Activated CD4-positive, alpha-beta T cell treated with anti-CD3 and anti-CD28 coated beads, Interleukin-2, amount 50 U/mL, for 1 hour (primary cell): ENCODE data around the gene LEMD2.
A peak's percentile ranks its signal among the peaks of the same experiment; 100 is the strongest.

ENCODE experiments used
- DNase-seq: peaks from one replicate; pipeline ENCODE4 v3.0.0-alpha.2; 2020

The LEMD2 gene

DNA sequence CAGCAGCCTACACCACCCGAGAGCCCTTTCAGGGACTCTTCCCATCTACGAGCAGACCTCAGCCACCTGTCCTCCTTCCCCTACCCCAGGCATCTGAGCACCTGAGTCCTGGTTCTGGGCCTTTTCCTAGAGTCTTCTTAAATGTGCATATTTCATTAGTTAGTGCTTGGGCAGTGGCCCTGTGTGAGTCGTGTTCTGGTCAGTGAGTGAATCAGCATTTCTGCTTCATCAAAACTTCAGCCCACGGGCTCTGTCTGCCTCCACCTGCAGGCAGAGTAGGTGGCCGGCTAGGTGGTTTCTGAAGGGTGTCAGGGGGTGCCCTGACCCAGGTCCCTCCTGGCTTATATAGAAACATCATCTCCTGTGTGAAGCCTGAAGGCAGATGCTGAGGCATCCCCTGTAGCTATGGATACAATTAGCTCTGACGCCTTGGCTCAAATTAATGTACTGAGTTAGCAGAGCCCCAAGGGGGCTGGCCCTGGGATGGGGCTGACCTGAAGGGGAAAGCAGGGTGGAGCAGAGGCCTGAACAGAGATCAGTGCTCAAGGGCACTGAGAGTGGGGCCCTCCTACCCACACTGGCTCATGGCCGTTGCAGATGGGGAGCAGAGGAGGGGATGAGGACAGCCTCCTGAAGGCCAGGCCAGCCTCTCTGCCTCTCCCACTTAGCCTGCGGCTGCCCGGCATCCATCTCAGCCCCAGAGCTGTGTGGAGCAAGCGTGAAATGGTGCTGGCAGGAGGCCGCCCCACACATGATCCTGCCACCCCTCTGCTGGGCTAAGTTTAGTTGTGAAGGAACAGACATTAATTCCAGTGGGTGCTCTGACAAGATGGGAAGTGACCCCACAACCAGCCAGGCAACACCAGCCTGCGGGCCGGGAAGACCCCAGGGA lies 55.9 kb downstream of the LEMD2 start:
- no peak for DNase-seq

DNA sequence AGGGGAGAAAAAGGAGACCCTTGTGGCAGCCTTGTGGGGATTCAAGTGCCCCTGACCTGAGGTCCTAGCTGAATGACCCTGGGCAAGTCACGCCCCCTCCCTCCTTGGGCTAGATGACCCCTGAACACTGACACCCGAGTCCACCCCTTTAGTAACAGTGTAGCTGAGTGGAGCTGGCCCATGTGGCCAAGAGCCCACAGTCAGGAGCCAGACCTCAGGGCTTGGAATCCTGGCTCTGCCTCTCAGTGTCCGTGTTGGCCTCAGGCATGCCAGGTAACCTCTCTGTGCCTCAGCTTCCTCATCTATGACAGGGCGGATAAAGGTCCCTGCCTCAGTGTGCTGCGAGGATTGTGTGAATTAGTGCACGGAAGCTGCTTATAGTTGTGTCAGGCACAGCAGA lies 56.5 kb downstream of the LEMD2 start:
- DNase-seq: no peak

DNA sequence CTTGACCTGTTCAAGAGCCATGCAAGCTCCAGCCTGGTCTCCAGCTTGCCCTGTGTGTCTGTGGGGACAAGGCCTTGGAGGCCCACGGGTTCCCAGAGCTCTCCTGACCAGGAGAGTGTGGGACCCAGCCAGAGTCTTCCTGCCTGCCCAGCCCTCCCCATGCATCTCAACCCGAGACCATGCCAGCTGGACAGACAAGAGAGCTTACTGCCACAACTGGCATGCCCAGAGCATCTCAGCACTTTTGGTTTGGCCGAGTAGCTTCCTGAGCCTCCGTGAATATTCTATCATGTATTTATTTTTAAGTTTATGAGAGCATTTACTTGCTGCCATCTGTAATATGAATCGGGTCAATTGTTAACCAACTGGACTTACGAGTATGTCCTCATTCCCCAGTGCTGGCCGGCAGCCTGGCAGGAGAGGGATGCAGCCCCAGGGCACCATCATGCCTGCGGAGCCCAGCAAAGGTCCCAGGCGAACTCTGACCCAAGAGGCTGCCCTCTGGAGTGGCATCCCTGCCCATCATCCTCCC lies 57.1 kb downstream of the LEMD2 start:
- no peak for DNase-seq

DNA sequence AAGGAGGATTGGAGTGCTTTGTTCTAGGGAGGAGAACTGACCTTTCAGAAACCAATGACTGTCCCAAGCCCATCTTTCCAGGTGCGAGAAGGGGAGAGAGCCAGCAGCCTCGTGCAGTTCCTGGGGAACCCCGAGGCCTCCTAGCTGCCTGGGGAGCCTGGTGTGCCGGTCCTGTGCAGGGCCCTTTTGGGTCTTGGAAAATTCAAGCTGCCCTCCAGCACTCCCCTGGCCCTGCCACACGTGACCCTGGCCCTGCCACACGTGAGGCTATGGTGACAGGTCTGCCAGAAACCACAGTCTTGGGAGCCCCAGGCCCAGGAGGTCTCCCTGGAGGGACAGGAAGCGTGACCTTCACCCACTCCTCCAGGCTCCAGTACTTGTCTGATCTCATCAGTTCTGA lies 57.9 kb downstream of the LEMD2 start:
- no peak for DNase-seq

DNA sequence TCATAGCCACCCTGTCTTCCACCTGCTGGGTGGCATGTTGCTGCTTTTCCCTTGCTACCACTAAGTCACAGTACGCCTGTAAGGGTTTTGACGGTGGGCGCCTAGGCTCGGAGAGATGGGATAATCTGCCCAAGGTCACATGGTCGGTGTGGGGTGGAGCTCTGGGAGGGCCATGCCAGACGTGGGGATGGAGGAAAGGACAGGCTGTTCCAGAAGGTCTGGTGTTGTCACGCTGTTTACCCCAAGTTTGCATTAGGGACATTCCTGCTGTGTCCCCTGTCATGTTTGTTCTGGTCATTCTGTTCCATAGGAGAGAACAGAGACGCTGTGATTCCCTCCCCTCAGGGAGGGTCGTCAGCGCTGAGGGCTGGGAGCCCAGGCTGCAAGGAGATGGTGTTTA lies 58.3 kb downstream of the LEMD2 start:
- no peak for DNase-seq

DNA sequence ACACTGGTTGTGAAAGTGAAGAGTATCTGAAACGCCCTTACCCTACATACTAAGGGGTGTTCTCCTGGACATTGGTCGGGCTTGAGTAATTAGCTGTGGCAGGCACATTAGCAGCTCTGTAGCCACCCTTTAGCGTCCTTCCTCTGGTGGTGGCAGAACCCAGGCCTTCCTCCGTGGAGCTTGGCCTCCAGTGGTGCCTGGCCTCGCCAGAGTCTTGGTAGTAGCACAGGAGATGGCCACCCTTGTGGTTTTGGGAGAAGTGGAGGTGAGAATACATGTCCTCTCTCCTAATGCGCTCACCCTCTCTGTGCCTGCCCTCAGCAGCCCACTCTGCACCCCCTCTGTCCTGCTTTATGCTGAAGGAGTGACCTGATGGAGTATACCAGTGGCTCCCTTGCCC lies 59.9 kb downstream of the LEMD2 start:
- DNase-seq: no peak

DNA sequence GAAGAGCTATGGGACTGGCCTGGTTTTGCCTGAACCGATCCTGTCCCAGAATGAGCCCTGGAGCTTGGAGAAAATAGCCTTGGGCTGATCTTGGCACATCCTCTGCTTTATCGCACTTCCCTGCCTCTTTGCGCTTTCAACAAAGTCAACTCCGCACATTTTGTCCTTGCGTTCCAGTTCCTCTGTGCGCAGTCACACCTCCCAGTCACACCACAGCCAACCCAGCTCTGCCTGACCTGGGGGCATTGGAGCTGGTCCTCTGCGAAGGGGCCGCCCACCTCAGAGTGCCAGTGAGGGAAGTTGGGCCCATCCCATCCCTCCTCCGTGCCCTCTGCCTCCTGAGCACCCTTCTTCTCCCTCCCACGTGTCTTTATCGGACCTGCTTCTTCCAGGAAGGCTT lies 60.5 kb downstream of the LEMD2 start:
- DNase-seq: no peak

DNA sequence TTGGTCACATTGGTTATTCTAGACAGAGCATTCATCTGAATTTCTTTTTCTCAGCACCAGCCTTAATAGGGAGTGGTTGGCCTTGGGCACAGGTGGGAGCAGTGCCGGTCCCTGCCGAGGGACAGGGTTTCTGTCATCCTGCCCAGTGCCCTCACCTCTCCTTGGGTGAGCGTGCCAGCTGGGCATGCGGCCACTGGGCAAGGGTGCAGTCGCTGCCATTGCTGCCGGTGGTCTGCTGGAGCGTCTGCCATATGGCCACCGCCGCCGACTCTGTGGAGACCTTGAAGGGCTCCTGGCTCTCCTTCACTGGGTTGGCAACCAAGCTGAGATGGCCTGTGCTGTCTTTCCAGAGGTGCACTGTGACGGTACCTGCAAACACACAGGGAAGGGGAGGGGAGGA lies 61.0 kb downstream of the LEMD2 start:
- no peak for DNase-seq

DNA sequence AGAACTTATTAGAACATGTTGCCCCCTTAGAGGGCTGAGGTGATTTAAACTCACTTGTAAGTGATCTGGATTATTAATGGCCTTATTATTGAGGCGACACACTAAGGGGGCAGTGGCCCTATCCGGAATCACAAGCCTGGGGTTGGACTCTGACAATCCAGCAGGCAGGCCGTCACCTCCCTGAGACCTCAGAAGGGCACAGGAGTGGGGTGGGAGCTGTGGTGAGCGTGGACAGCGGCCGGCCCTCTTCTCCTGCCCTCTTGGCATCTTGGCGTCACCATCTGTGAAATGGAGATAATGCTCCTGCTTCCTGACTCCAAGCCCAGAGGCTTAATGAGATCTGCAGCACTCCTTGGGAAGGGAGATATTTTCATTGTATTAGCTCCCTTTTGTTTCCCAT lies 61.8 kb downstream of the LEMD2 start:
- no peak for DNase-seq

DNA sequence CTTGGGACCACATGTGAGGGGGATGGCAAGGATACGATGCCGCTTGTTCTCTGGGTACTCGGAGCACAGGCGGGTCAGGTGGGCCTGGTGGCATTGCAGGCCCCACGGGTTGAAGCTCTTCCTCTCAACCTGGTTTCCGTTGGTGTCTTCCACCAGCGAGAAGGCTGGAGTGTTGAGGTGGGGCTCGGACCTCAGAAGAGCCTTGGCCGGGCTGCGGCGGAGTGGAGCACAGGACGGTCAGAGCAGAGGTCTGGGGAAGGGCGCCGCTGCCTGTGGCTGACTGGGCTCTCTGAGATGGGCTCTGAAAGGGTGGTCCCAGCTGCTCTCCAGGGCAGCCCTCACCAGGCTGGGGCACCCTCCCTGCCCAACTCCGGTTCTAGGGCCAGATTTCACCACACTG lies 62.2 kb downstream of the LEMD2 start:
- DNase-seq: no peak

DNA sequence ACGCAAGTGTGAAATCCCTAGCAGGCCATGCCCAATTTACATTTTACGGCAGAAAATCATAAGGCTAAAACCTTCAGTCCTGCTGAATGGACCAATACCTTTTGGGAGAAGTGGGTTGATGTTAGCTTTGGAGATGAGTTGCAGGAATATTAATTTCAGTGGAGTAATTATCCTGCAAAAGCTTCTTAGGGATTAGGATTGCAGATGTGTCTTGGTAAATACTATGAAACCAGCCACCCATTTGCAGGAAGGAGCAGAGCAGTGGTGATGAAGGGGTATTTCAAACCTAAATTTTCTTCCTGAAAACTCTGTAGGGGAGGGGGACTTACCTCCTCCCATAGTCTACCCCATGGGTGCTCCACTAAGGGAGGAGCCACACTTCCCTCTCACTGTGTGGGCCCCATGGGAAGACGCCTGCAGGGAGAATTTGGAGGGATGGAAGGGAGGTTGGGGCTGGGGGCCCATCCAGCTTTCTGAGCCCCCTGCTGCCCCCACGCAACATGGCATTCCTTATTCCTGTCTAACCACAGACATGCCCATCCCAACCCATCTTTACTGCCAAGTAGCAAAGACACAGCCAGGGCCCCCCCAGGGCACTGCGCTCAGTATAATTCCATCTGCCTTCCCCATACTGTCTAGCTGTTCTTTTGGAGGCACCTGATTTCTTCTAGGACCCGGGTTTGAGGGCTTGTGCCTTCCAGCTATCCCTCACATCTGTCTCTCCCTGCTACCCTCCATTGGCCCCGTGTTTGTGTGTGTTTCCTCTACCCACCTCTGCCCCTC lies 62.8 kb downstream of the LEMD2 start:
- no peak for DNase-seq

DNA sequence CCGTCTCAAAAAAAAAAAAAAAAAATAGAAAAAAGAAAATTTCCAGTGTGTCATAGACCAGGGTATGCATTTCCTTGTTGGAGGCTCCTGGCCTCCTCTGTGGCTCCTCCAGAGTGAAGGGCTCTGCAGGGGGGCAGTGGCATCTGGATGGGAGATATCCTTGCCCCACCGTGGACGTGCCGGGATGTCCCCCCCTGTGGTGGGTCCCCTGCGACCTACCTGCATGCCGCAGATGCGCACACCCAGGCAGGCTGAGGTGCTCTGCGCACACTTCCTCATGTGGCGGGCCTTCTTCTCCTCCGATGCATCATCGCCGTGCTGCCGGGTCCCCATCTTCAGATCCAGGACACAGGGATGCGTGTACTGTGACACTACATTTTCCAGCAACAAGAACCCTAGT lies 63.7 kb downstream of the LEMD2 start:
- DNase-seq: no peak

DNA sequence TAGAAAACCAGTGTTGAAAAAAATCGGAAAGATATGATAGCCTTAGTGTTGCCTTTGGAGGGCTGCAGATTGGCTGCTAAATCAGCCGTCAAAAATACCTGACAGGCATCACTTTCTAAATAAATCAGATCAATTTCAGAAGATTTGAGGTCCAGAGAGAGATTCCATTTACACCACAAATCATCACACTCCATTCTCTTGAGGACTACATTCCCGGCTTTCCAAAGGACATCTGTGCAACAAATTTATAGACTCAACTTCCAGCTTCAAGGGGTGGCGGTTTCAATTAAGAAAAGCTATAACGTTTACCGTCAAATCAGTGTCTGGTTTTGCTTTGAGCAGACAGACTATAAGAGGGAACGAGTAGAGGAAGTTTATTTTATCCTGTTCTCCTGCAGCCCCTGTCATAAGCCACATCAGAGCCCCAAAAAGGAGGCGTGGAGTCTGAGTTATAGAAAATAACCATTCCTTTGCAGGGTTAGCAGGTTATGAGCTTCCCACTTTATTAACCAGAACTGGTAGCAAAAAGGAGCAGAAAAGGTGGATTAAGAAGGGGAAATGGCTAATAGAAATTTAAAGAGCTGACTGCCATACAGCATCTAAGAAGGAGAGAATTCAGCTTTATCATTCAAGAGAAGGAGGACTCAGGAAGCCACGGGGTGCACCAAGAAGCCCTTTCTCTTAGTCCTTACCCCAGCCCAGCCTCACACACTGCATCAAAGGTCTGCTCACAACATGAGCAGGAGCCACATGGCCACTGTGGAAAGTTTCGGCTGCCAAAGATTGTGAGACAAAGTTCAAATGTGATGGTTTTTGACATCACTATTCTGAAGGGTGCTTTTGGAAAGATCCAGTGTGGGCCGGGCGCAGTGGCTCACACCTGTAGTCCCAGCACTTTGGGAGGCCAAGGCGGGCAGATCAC lies 64.6 kb downstream of the LEMD2 start:
- peak; percentile 9 for DNase-seq

DNA sequence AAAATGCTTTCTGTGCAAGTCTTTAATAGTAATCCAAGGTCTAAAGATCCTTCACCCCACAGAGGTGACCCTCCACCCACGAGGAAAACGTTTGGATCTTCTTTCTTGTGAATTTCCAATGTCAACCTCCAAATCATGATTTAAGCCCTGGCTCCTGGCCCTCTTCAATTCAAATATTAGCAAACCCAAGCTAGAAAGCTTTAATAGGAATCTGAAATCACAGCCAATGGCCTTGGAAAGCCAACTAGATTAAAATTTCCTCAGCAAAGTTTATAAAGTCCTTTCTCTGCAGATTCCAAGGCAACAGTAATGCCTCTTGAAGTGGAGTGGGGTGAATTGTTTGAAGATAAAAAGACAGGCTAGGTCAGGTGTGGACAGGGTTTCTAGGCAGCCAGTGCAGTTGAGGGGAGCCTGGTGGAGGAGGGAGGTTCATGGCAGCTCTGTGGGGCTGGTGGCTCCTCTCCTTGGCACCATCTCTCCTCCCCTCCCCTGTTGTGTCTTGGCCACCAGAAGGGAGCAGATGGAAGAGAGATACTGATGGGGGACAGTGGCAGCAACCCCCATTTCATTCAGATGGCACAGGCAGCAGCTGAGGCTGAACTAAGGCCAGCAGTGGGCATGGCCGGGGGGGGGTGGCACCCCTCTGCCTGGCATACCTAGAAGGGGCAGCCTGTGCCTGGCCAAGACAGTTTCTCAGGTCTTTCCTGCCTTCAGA lies 65.4 kb downstream of the LEMD2 start:
- no peak for DNase-seq

DNA sequence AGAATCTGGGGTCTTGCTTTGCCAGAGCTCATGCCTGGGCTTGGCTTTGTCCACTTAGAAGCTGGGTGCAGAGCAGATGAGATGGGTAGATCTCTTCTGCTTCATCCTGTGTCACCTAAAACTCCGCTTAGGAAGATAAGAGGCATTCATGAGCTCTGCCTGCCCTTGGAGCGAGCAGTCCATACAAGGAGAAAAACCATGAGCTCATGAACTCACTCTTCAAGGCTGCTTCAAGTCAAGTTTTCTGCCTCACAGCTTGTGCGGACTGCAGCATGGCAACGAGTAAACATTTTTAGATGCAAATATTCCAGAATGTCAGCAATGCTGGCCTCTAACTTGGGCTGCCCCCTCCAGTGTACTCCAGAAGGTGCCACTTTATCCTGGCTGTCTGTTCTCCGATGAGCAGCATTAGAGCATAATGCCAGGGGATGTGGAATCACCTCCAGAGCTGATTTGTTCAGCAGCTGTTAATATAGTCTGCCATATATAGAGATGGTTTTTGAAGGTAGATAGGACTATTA lies 66.8 kb downstream of the LEMD2 start:
- DNase-seq: no peak

DNA sequence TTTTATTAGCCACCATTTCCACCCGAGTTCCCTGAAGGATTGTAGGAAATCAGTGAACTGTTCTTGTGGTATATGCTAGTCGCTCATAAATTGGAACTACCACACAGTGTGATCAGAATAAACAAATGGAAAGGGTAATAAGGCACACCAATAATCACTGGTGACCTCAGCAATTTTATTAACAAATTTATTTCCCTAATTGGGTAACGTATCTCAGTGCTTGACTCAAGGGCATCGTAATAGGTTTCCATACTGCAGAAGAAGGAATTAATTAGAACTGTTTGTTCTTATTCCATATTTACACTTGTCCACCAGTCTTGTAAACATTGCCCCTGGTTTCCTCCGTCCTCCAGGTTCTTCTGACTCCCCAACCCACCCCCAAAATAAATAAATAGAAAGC lies 67.4 kb downstream of the LEMD2 start:
- DNase-seq: no peak
